Osteoblast (primary cell): ENCODE results near the gene C1orf50. TPM values are rescaled to one million over a fixed set of nuclear protein-coding genes. Genes with fewer than 3 reads are reported as not detected.

Experiments
- DNase-seq: peaks from one replicate; pipeline ENCODE4 v3.0.0; 2011; ENCODE audit warnings: low spot score, mixed read lengths; ENCODE audit not compliant: insufficient read length; ENCODE audit errors: missing footprints
- H2AFZ ChIP-seq: 2 replicates; pipeline ENCODE4 v1.6.0; 2011; ENCODE audit warnings: mild to moderate bottlenecking, low read length
- H3K27ac ChIP-seq: 2 replicates; pipeline ENCODE4 v1.5.1; 2011; ENCODE audit warnings: mild to moderate bottlenecking, low read depth, low read length, moderate library complexity
- H3K27me3 ChIP-seq: 2 replicates; pipeline ENCODE4 v1.6.0; 2012; ENCODE audit warnings: mild to moderate bottlenecking, control low read depth, inconsistent platforms, low read length, moderate library complexity; ENCODE audit not compliant: insufficient read depth
- H3K36me3 ChIP-seq: 2 replicates; pipeline ENCODE4 v1.5.1; 2011; ENCODE audit warnings: mild to moderate bottlenecking, low read length, control low read depth, moderate library complexity; ENCODE audit not compliant: insufficient read depth
- H3K4me1 ChIP-seq: 2 replicates; pipeline ENCODE4 v1.5.1; 2011; ENCODE audit warnings: mild to moderate bottlenecking, low read length, control low read depth, moderate library complexity; ENCODE audit not compliant: insufficient read depth
- H3K4me2 ChIP-seq: 2 replicates; pipeline ENCODE4 v1.6.0; 2011; ENCODE audit warnings: mild to moderate bottlenecking, low read length; ENCODE audit not compliant: insufficient read depth
- H3K4me3 ChIP-seq: fragments of 200-600 bp; sonication (generic); 3 replicates; pipeline ENCODE4 v1.5.1; 2012; ENCODE audit warnings: mild to moderate bottlenecking, low read length, inconsistent platforms; ENCODE audit not compliant: insufficient read depth
- H3K79me2 ChIP-seq: 2 replicates; pipeline ENCODE4 v1.6.0; 2012; ENCODE audit warnings: mild to moderate bottlenecking, low read length, control low read depth, inconsistent platforms; ENCODE audit not compliant: insufficient read depth
- H3K9me3 ChIP-seq: 2 replicates; pipeline ENCODE4 v1.5.1; 2011; ENCODE audit warnings: low read depth, low read length, control low read depth
- H4K20me1 ChIP-seq: 2 replicates; pipeline ENCODE4 v1.6.0; 2012; ENCODE audit warnings: mild to moderate bottlenecking, low read length, control low read depth; ENCODE audit not compliant: insufficient read depth
- CTCF ChIP-seq: IDR thresholded peaks from 2 replicates; pipeline ENCODE4 v1.5.1; 2011; ENCODE audit warnings: mild to moderate bottlenecking, low read depth, low read length, moderate library complexity; ENCODE audit errors: extremely low read depth
- total RNA-seq: library from RNA; depleted of rRNA; stranded (reverse); fragments of >200 nt; gene quantifications from 2 replicates; pipeline ENCODE4 v1.2.3, GENCODE V29; 2012

C1orf50 gene
- total RNA-seq, 1 donor: 4.7 TPM

- peaks cover 23% of the 10 kb centered on the region for H4K20me1 ChIP-seq
- H3K27me3 ChIP-seq: no peaks in the 10 kb centered on the region
- H3K4me1 ChIP-seq: peaks cover 12% of the 10 kb centered on the region
- peak; percentile 81 for DNase-seq
- H3K27ac ChIP-seq: no peak overlapping the region
- H2AFZ ChIP-seq: no peak overlapping the region
- H3K4me3 ChIP-seq: no peak overlapping the region
- TF ChIP-seq CTCF: peak; percentile 68
- no peaks in the 10 kb centered on the region for H3K9me3 ChIP-seq
- H3K79me2 ChIP-seq: peaks cover 10% of the 10 kb centered on the region
- H3K4me2 ChIP-seq: no peak overlapping the region
- peaks cover 87% of the 10 kb centered on the region for H3K36me3 ChIP-seq
These were observed 9.8 kb upstream of the C1orf50 start for GRCh38 chr1:42756956-42757891.

GRCh38 chr1:42757892-42758275 lies 9.2 kb upstream of the C1orf50 start:
- H3K36me3 ChIP-seq: peaks cover 83% of the 10 kb centered on the region
- TF ChIP-seq CTCF: no peak
- H3K4me2 ChIP-seq: no peak overlapping the region
- H3K27ac ChIP-seq: no peak overlapping the region
- H3K79me2 ChIP-seq: peaks cover 17% of the 10 kb centered on the region
- H3K4me3 ChIP-seq: no peak overlapping the region
- H3K27me3 ChIP-seq: no peaks in the 10 kb centered on the region
- no peaks in the 10 kb centered on the region for H3K9me3 ChIP-seq
- peaks cover 20% of the 10 kb centered on the region for H4K20me1 ChIP-seq
- peaks cover 9% of the 10 kb centered on the region for H3K4me1 ChIP-seq
- no peak overlapping the region for H2AFZ ChIP-seq
- no peak for DNase-seq

GRCh38 chr1:42758641-42759040 lies 8.4 kb upstream of the C1orf50 start:
- Histone ChIP-seq H3K79me2 (peaks cover 24% of the 10 kb centered on the region), H3K4me2 (no peak overlapping the region), H3K27ac (no peak overlapping the region), H3K9me3 (no peaks in the 10 kb centered on the region), H3K4me3 (no peak overlapping the region), H4K20me1 (peaks cover 21% of the 10 kb centered on the region), H2AFZ (no peak overlapping the region), H3K27me3 (no peaks in the 10 kb centered on the region), H3K36me3 (peaks cover 83% of the 10 kb centered on the region), H3K4me1 (peaks cover 3% of the 10 kb centered on the region)
- no peak for DNase-seq
- TF ChIP-seq CTCF: no peak

GRCh38 chr1:42759114-42759513 lies 7.9 kb upstream of the C1orf50 start:
- Histone ChIP-seq H3K4me2 (no peak overlapping the region), H3K9me3 (no peaks in the 10 kb centered on the region), H3K4me1 (peaks cover 2% of the 10 kb centered on the region), H3K27ac (no peak overlapping the region), H3K36me3 (peaks cover 79% of the 10 kb centered on the region), H3K79me2 (peaks cover 28% of the 10 kb centered on the region), H3K4me3 (no peak overlapping the region), H2AFZ (no peak overlapping the region), H4K20me1 (peaks cover 22% of the 10 kb centered on the region), H3K27me3 (no peaks in the 10 kb centered on the region)
- TF ChIP-seq CTCF: no peak
- DNase-seq: no peak
